Caco-2 (cell line): ENCODE results near the gene RAD51C. TPM values are rescaled to one million over a fixed set of nuclear protein-coding genes. Genes with fewer than 3 reads are reported as not detected.
"Not testable (repeated sequence)": the region's sequence is repeated elsewhere in the genome, so short reads cannot be mapped to it uniquely, and the experiment has no call there.

ENCODE experiments used
- BruUV-seq: library from RNA; stranded (reverse); fragments of 400-500 nt; replicated peaks from 2 replicates; lab custom pipeline; 2021; lab: Mats Ljungman, UMichigan
- CTCF ChIA-PET: fragments of 300-600 bp; sonication (Branson Sonifier 250); formaldehyde crosslinking; loops from one replicate; lab custom pipeline; 2022; ENCODE audit warnings: antibody characterized with exemption; lab: Charles Lee
- POLR2A ChIA-PET: fragments of 300-600 bp; sonication (Branson Sonifier 250); formaldehyde crosslinking; loops from one replicate; lab custom pipeline; 2022; ENCODE audit warnings: antibody characterized with exemption; lab: Charles Lee
- DNase-seq, 2 experiments: peaks; one replicate each; pipeline versions ENCODE4 v3.0.0 to v3.0.0-alpha.2; 2020 to 2022
- H3K27me3 ChIP-seq: replicated peaks from 2 replicates; pipeline ENCODE4 v1.6.0; 2011; ENCODE audit warnings: low read length; ENCODE audit not compliant: control insufficient read depth, insufficient read depth
- H3K36me3 ChIP-seq: 2 replicates; pipeline ENCODE4 v1.5.1; 2011; ENCODE audit warnings: low read length; ENCODE audit not compliant: control insufficient read depth, insufficient read depth
- H3K4me1 ChIP-seq: fragments of 250-450 bp; sonication (Bioruptor Pico); 2 replicates; pipeline ENCODE4 v1.5.1; 2020; ENCODE audit warnings: mild to moderate bottlenecking
- H3K4me3 ChIP-seq: 2 replicates; pipeline ENCODE4 v1.5.1; 2011; ENCODE audit warnings: low read depth, mild to moderate bottlenecking, control low read depth, low read length
- H3K9me3 ChIP-seq: fragments of 250-450 bp; sonication (Bioruptor Pico); 2 replicates; pipeline ENCODE4 v1.5.1; 2020; ENCODE audit warnings: mild to moderate bottlenecking, moderate library complexity
- H3K27ac Mint-ChIP-seq: one replicate; pipeline ENCODE4 v1.8.0; 2022; ENCODE audit warnings: mixed read lengths; ENCODE audit not compliant: unreplicated experiment
- H3K27me3 Mint-ChIP-seq: one replicate; pipeline ENCODE4 v1.8.0; 2022; ENCODE audit warnings: mixed read lengths; ENCODE audit not compliant: insufficient read depth, unreplicated experiment
- H3K36me3 Mint-ChIP-seq: one replicate; pipeline ENCODE4 v1.8.0; 2022; ENCODE audit warnings: mild to moderate bottlenecking, mixed read lengths; ENCODE audit not compliant: insufficient read depth, unreplicated experiment
- H3K4me1 Mint-ChIP-seq: one replicate; pipeline ENCODE4 v1.8.0; 2022; ENCODE audit warnings: low read depth, mixed read lengths; ENCODE audit not compliant: unreplicated experiment
- H3K4me3 Mint-ChIP-seq: one replicate; pipeline ENCODE4 v1.8.0; 2022; ENCODE audit warnings: mild to moderate bottlenecking, moderate library complexity, mixed read lengths; ENCODE audit not compliant: unreplicated experiment
- H3K9me3 Mint-ChIP-seq: one replicate; pipeline ENCODE4 v1.8.0; 2022; ENCODE audit warnings: mixed read lengths; ENCODE audit not compliant: unreplicated experiment
- intact Hi-C: fragments of 100-400 bp; cut with micrococcal nuclease; formaldehyde crosslinking; loops from one replicate; pipeline ENCODE4 v1.10.0; 2022; ENCODE audit not compliant: unreplicated experiment
- total RNA-seq: library from RNA; stranded (reverse); gene quantifications from 2 replicates; pipeline ENCODE4 v1.2.3, GENCODE V29; 2022
- TF ChIP-seq, protein P1 (sequence below), 2 experiments: fragments of 200-600 bp in 1 of 2; IDR thresholded peaks; 1 replicate in 1 of 2; 2 replicates in 1 of 2; pipeline versions ENCODE4 v1.5.1 to v1.8.0; 2011 to 2022; ENCODE audit warnings: antibody characterized with exemption in 1 of 2, control low read depth in 1 of 2, inconsistent platforms in 1 of 2, low read depth in 1 of 2, low read length in 1 of 2, mild to moderate bottlenecking in 1 of 2, moderate library complexity in 1 of 2; ENCODE audit not compliant: insufficient read depth in 1 of 2, severe bottlenecking in 1 of 2, unreplicated experiment in 1 of 2

Gene RAD51C
- total RNA-seq, 1 experiment from 2014 or later = 61.2 TPM

DNA sequence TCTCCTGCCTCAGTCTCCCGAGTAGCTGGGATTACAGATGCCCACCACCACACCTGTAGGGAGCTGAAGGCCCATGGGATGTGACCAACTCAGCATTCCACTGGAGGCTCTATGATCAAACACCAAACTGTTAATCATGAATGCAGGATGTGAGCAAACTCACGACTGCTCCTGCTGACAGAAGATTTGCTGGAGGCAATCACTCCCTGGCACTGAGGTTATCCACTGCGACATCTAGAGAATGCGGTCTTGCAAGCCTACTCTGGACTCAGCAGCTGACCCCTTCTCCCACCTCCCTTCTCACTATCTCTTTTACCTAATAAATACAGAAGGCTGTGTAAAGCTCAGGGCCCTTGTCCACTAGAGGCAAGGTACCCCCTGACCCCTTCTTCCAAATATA, 5.4 kb upstream of the RAD51C start:
- H3K4me1 Mint-ChIP-seq = peaks cover 18% of the 10 kb centered on the region
- ChIA-PET CTCF (no interaction called here), POLR2A (interaction anchor here (1.2 kb wide), 1 partner anchor 55 kb away, joined by 5 read pairs; no protein-coding TSS in a partner anchor)
- H3K4me1 ChIP-seq = peaks cover 18% of the 10 kb centered on the region
- H3K4me3 Mint-ChIP-seq = no peak overlapping the region
- H3K9me3 Mint-ChIP-seq = no peaks in the 10 kb centered on the region
- no peaks in the 10 kb centered on the region for H3K36me3 ChIP-seq
- peak; percentile 83 to 91 for DNase-seq
- peaks cover 5% of the 10 kb centered on the region for H3K36me3 Mint-ChIP-seq
- H3K27ac Mint-ChIP-seq = peak overlapping the region; percentile 49
- no peaks in the 10 kb centered on the region for H3K9me3 ChIP-seq
- H3K4me3 ChIP-seq = no peak overlapping the region
- no peaks in the 10 kb centered on the region for H3K27me3 Mint-ChIP-seq
- BruUV-seq = no TSS peak
- intact Hi-C loops = loop anchor here (1.0 to 10.0 kb wide), 2 partner anchors 8 to 52 kb away; no protein-coding TSS in a partner anchor
- TF ChIP-seq, protein P1, sequence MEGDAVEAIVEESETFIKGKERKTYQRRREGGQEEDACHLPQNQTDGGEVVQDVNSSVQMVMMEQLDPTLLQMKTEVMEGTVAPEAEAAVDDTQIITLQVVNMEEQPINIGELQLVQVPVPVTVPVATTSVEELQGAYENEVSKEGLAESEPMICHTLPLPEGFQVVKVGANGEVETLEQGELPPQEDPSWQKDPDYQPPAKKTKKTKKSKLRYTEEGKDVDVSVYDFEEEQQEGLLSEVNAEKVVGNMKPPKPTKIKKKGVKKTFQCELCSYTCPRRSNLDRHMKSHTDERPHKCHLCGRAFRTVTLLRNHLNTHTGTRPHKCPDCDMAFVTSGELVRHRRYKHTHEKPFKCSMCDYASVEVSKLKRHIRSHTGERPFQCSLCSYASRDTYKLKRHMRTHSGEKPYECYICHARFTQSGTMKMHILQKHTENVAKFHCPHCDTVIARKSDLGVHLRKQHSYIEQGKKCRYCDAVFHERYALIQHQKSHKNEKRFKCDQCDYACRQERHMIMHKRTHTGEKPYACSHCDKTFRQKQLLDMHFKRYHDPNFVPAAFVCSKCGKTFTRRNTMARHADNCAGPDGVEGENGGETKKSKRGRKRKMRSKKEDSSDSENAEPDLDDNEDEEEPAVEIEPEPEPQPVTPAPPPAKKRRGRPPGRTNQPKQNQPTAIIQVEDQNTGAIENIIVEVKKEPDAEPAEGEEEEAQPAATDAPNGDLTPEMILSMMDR (IDR thresholded peaks at IDR 0.05; ENCODE audit: insufficient read depth in 1 of 2, low read depth in 1 of 2, low read length in 1 of 2, severe bottlenecking in 1 of 2, unreplicated experiment in 1 of 2) = no peak
- no peaks in the 10 kb centered on the region for H3K27me3 ChIP-seq

DNA sequence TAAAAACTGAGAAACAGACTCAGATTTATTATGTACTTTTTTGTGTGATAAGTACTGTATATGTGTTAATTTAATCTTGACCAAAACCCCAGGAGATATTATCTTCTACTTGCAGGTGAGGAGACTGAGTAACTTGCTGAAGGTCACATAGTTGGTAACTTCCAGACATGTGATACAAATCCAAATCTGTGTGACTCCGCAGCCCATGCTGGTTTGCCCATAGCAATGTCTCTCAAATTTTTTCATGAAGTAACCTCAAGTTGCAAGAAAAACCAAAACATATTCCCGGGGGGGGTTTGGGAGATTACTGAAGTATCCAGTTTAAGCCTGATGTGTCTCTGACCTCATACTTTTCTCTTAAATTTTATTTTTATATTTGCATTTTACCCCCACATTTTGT, 3.9 kb upstream of the RAD51C start:
- ChIA-PET POLR2A (no interaction called here), CTCF (no interaction called here)
- H3K4me1 Mint-ChIP-seq = peaks cover 18% of the 10 kb centered on the region

DNA sequence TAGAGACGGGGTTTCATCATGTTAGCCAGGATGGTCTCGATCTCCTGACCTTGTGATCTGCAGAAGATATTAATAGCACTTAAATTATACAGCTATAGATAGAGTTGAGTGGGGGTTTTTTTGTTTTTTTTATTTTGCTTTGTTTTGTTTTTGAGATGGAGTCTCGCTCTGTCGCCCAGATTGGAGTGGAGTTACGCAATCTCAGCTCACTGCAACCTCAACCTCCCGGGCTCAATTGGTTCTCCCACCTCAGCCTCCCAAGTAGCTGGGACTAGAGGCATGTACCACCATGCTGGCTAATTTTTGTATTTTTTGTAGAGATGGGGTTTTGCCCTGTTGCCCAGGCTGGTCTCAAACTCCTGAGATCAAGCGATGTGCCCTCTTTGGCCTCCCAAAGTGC, 2.4 kb upstream of the RAD51C start:
- H3K9me3 ChIP-seq, CTCF ChIA-PET, H3K27me3 ChIP-seq, POLR2A ChIA-PET, H3K4me3 Mint-ChIP-seq, DNase-seq, H3K4me3 ChIP-seq, H3K9me3 Mint-ChIP-seq, H3K27me3 Mint-ChIP-seq, BruUV-seq, H3K27ac Mint-ChIP-seq, H3K36me3 ChIP-seq, intact Hi-C loops: not testable (repeated sequence)
- Mint-ChIP-seq H3K36me3 (peaks cover 19% of the 10 kb centered on the region), H3K4me1 (peaks cover 24% of the 10 kb centered on the region)
- H3K4me1 ChIP-seq = peaks cover 29% of the 10 kb centered on the region

More for the DNA sequence above, 3.9 kb upstream of the RAD51C start:
- Histone ChIP-seq H3K27me3 (no peaks in the 10 kb centered on the region), H3K4me3 (no peak overlapping the region), H3K9me3 (no peaks in the 10 kb centered on the region), H3K4me1 (peaks cover 21% of the 10 kb centered on the region), H3K36me3 (no peaks in the 10 kb centered on the region)
- no peak overlapping the region for H3K27ac Mint-ChIP-seq
- DNase-seq = no peak
- peaks cover 19% of the 10 kb centered on the region for H3K36me3 Mint-ChIP-seq
- TF ChIP-seq, protein P1 (IDR thresholded peaks at IDR 0.05; ENCODE audit: insufficient read depth in 1 of 2, low read depth in 1 of 2, low read length in 1 of 2, severe bottlenecking in 1 of 2, unreplicated experiment in 1 of 2) = no peak
- intact Hi-C loops = loop anchor here (10.0 kb wide), 1 partner anchor 54 kb away; no protein-coding TSS in a partner anchor
- no peaks in the 10 kb centered on the region for H3K27me3 Mint-ChIP-seq
- H3K4me3 Mint-ChIP-seq = no peak overlapping the region
- no peaks in the 10 kb centered on the region for H3K9me3 Mint-ChIP-seq
- BruUV-seq = no TSS peak
